ENCODE results near the gene TMC6. TPM values are rescaled to one million over a fixed set of nuclear protein-coding genes. Genes with fewer than 3 reads are reported as not detected.

TMC6 gene
- total RNA-seq, 1 experiment from 2014 or later: 58.0 TPM

DNA sequence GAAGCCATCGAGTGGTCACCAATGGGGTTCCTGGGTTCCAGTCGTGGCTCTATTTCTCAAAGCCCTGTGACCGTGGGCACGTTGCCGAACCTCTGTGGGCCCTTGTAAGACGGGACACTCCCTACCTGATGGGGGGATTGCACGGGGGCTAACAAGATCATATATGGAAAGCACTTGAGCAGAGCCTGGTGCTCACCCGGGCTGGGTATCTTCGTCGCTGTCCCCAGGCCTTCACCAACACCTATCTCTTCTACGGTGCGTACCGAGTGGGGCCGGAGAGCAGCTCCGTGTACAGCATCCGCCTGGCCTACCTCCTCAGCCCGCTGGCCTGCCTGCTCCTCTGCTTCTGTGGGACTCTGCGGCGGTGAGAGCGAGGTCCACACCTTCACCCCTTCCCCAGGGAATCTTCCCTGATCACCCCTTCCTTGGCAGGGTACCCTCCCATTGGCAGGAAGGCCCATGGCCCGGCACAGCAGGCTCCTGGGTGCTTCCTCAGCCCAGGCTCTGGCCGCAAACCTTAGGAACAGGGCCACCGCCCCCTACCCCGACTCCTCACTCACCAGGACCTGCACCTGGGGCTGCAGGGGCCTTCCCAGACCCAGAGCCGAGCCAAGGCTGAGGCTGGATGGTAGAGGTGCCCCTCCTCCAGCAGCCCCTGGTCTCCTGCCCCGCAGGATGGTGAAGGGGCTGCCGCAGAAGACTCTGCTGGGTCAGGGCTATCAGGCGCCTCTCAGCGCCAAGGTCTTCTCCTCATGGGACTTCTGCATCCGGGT is 4.8 kb upstream of the TMC6 start:
- ATAC-seq: no peak
- Histone ChIP-seq H3K9me3 (ENCODE audit: control insufficient read depth, insufficient read depth, low read depth, low read length) (no peaks in the 10 kb centered on the region), H3K4me3 (ENCODE audit: low read depth in 2 of 2, low read length in 2 of 2) (no peak overlapping the region), H3K4me1 (ENCODE audit: control insufficient read depth, insufficient read depth, low read length) (peaks cover 17% of the 10 kb centered on the region), H3K27ac (ENCODE audit: low read length) (no peak overlapping the region), H3K27me3 (ENCODE audit: control insufficient read depth, insufficient read depth, low read length) (no peaks in the 10 kb centered on the region), H3K36me3 (ENCODE audit: control insufficient read depth, insufficient read depth, low read length) (peaks cover under 1% of the 10 kb centered on the region; the same call in 1 of the 2 replicates)
- ChIA-PET CTCF (no interaction called here), POLR2A (no interaction called here)
- TF ChIP-seq TCF7L2 (IDR thresholded peaks at IDR 0.05; ENCODE audit: low read depth, low read length) (no peak), POLR2AphosphoS5 (IDR thresholded peaks at IDR 0.05; ENCODE audit: low read depth, low read length) (no peak)
- in situ Hi-C loops (cut with HindIII; ENCODE audit: low pct_unique_long_range_greater_than_20kb, low sequenced_read_pairs): no loop called here
- intact Hi-C loops (cut with micrococcal nuclease; ENCODE audit: unreplicated experiment): no loop called here
- BruUV-seq (replicated peaks): no TSS peak
- no peak for DNase-seq (ENCODE audit: low read depth, low spot score)

DNA sequence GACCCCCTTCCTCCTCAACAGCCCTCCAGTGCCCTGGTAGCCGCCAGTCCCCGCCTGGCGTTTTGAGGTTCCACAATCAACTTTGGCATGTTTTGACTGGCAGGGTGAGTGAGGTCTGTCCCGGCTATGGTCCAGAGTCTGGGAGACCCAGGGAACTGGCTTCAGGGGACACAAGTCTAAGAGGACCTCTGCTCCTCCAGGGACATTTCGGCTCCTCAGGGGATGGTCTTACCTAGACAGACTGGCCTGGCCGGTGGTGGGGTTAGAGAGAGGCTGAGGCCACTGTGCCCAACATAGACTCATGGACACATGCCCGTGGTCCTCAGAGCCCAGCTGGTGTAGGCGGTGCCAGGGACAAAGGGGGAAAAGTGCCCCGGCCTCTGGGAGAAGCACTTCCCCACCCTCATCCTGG is 4.2 kb upstream of the TMC6 start:
- Histone ChIP-seq H3K4me3 (ENCODE audit: low read depth in 2 of 2, low read length in 2 of 2) (no peak overlapping the region), H3K9me3 (ENCODE audit: control insufficient read depth, insufficient read depth, low read depth, low read length) (no peaks in the 10 kb centered on the region), H3K4me1 (ENCODE audit: control insufficient read depth, insufficient read depth, low read length) (peaks cover 17% of the 10 kb centered on the region), H3K27ac (ENCODE audit: low read length) (no peak overlapping the region), H3K27me3 (ENCODE audit: control insufficient read depth, insufficient read depth, low read length) (no peaks in the 10 kb centered on the region), H3K36me3 (ENCODE audit: control insufficient read depth, insufficient read depth, low read length) (peaks cover 2% of the 10 kb centered on the region; the same call in 1 of the 2 replicates)
- in situ Hi-C loops (cut with HindIII; ENCODE audit: low pct_unique_long_range_greater_than_20kb, low sequenced_read_pairs): no loop called here
- ATAC-seq: no peak
- intact Hi-C loops (cut with micrococcal nuclease; ENCODE audit: unreplicated experiment): no loop called here
- TF ChIP-seq, protein P1, sequence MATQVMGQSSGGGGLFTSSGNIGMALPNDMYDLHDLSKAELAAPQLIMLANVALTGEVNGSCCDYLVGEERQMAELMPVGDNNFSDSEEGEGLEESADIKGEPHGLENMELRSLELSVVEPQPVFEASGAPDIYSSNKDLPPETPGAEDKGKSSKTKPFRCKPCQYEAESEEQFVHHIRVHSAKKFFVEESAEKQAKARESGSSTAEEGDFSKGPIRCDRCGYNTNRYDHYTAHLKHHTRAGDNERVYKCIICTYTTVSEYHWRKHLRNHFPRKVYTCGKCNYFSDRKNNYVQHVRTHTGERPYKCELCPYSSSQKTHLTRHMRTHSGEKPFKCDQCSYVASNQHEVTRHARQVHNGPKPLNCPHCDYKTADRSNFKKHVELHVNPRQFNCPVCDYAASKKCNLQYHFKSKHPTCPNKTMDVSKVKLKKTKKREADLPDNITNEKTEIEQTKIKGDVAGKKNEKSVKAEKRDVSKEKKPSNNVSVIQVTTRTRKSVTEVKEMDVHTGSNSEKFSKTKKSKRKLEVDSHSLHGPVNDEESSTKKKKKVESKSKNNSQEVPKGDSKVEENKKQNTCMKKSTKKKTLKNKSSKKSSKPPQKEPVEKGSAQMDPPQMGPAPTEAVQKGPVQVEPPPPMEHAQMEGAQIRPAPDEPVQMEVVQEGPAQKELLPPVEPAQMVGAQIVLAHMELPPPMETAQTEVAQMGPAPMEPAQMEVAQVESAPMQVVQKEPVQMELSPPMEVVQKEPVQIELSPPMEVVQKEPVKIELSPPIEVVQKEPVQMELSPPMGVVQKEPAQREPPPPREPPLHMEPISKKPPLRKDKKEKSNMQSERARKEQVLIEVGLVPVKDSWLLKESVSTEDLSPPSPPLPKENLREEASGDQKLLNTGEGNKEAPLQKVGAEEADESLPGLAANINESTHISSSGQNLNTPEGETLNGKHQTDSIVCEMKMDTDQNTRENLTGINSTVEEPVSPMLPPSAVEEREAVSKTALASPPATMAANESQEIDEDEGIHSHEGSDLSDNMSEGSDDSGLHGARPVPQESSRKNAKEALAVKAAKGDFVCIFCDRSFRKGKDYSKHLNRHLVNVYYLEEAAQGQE (IDR thresholded peaks at IDR 0.05; ENCODE audit: insufficient read depth in 1 of 2, low read depth in 2 of 2, low read length in 1 of 2): no peak
- TF ChIP-seq POLR2AphosphoS5 (IDR thresholded peaks at IDR 0.05; ENCODE audit: low read depth, low read length) (no peak), SIN3A (IDR thresholded peaks at IDR 0.05; ENCODE audit: borderline replicate concordance, insufficient read depth, low read depth, low read length) (no peak), TCF7L2 (IDR thresholded peaks at IDR 0.05; ENCODE audit: low read depth, low read length) (no peak)
- TF ChIP-seq, protein P2, sequence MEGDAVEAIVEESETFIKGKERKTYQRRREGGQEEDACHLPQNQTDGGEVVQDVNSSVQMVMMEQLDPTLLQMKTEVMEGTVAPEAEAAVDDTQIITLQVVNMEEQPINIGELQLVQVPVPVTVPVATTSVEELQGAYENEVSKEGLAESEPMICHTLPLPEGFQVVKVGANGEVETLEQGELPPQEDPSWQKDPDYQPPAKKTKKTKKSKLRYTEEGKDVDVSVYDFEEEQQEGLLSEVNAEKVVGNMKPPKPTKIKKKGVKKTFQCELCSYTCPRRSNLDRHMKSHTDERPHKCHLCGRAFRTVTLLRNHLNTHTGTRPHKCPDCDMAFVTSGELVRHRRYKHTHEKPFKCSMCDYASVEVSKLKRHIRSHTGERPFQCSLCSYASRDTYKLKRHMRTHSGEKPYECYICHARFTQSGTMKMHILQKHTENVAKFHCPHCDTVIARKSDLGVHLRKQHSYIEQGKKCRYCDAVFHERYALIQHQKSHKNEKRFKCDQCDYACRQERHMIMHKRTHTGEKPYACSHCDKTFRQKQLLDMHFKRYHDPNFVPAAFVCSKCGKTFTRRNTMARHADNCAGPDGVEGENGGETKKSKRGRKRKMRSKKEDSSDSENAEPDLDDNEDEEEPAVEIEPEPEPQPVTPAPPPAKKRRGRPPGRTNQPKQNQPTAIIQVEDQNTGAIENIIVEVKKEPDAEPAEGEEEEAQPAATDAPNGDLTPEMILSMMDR (IDR thresholded peaks at IDR 0.05): no peak
- POLR2A ChIA-PET: no interaction called here
- no peak for DNase-seq (ENCODE audit: low read depth, low spot score)
- BruUV-seq (replicated peaks): no TSS peak
- CTCF ChIA-PET: no interaction called here

DNA sequence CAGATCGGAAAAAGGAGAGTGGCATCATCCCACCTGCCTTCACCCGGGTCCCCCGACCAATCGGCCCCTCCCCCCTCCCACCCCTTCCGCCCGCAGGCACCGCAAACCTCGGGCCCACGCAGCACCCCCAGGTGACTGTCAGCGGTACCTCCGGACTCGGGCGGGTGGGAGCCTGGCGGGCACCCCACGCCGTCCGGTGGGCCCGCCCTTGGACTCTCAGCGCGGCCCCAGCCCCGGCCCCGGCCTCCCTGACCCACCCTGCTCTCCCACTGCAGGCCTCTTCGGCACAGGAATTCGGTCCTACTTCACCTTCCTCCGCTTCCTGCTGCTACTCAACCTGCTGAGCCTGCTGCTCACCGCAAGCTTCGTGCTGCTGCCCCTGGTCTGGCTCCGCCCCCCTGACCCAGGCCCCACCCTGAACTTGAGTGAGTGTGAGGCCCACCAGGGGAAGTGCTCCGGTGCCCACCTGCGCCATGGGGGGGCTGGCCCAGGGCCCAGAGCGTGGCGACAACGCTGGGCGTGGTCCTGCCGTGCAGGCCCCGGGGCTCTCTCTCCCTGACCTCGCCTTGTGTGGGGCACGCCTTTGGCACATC is 3.6 kb upstream of the TMC6 start:
- no peaks in the 10 kb centered on the region for H3K27me3 ChIP-seq (ENCODE audit: control insufficient read depth, insufficient read depth, low read length)
- POLR2A ChIA-PET: no interaction called here
- DNase-seq (ENCODE audit: low read depth, low spot score) (no peak), ATAC-seq (no peak)
- H3K4me1 ChIP-seq (ENCODE audit: control insufficient read depth, insufficient read depth, low read length): peaks cover 23% of the 10 kb centered on the region
- CTCF ChIA-PET: interaction anchor here (0.6 kb wide), 1 partner anchor 117 kb away, joined by 4 read pairs; no protein-coding TSS in a partner anchor
- H3K9me3 ChIP-seq (ENCODE audit: control insufficient read depth, insufficient read depth, low read depth, low read length): no peaks in the 10 kb centered on the region
- H3K4me3 ChIP-seq (ENCODE audit: low read depth in 2 of 2, low read length in 2 of 2): no peak overlapping the region
- no TSS peak for BruUV-seq (replicated peaks)
- no peak overlapping the region for H3K27ac ChIP-seq (ENCODE audit: low read length)
- in situ Hi-C loops (cut with HindIII; ENCODE audit: low pct_unique_long_range_greater_than_20kb, low sequenced_read_pairs): no loop called here
- peaks cover 2% of the 10 kb centered on the region; the same call in 1 of the 2 replicates for H3K36me3 ChIP-seq (ENCODE audit: control insufficient read depth, insufficient read depth, low read length)
- intact Hi-C loops (cut with micrococcal nuclease; ENCODE audit: unreplicated experiment): no loop called here
- no peak for TF ChIP-seq SIN3A (IDR thresholded peaks at IDR 0.05; ENCODE audit: borderline replicate concordance, insufficient read depth, low read depth, low read length)
- TF ChIP-seq, protein P2 (IDR thresholded peaks at IDR 0.05): no peak
- no peak for TF ChIP-seq TCF7L2 (IDR thresholded peaks at IDR 0.05; ENCODE audit: low read depth, low read length)
- TF ChIP-seq, protein P1 (IDR thresholded peaks at IDR 0.05; ENCODE audit: insufficient read depth in 1 of 2, low read depth in 2 of 2, low read length in 1 of 2): no peak
- TF ChIP-seq POLR2AphosphoS5 (IDR thresholded peaks at IDR 0.05; ENCODE audit: low read depth, low read length): no peak
